NB4 (cell line): ENCODE data around the gene TBX10.

Source experiments
- DNase-seq: peaks from one replicate; pipeline ENCODE4 v3.0.0; 2010; ENCODE audit warnings: low read depth
- H3K4me3 ChIP-seq: one replicate; pipeline ENCODE4 v1.5.1; 2011; ENCODE audit warnings: mild to moderate bottlenecking, low read depth, low read length, moderate library complexity
- CTCF ChIP-seq: IDR thresholded peaks from one replicate; pipeline ENCODE4 v1.5.1; 2012; ENCODE audit warnings: low read depth, low read length
- MAX ChIP-seq: IDR thresholded peaks from 2 replicates; pipeline ENCODE4 v1.6.1; 2011; ENCODE audit warnings: low read depth, low read length
- MYC ChIP-seq: IDR thresholded peaks from 2 replicates; pipeline ENCODE4 v1.6.1; 2011; ENCODE audit warnings: low read depth, low read length
- POLR2A ChIP-seq: IDR thresholded peaks from 2 replicates; pipeline ENCODE4 v1.6.1; 2011; ENCODE audit warnings: mild to moderate bottlenecking; ENCODE audit not compliant: insufficient read length; ENCODE audit errors: extremely low read depth

TBX10 gene

GRCh38 chr11:67616431-67617242 is 22.9 kb downstream of the TBX10 start:
- no peak for DNase-seq
- TF ChIP-seq POLR2A (no peak), CTCF (no peak), MAX (no peak), MYC (no peak)
- no peak overlapping the region for H3K4me3 ChIP-seq

GRCh38 chr11:67615728-67616430 is 23.7 kb downstream of the TBX10 start:
- DNase-seq = no peak
- no peak overlapping the region for H3K4me3 ChIP-seq
- TF ChIP-seq MYC = no peak
- no peak for TF ChIP-seq POLR2A
- TF ChIP-seq MAX = no peak
- no peak for TF ChIP-seq CTCF

- TF ChIP-seq CTCF (peak; percentile 76), MYC (no peak)
- peak; percentile 70 for DNase-seq
- no peak overlapping the region for H3K4me3 ChIP-seq
These were observed 24.5 kb downstream of the TBX10 start for GRCh38 chr11:67614730-67615714.

- H3K4me3 ChIP-seq = peak overlapping the region; percentile 23
- TF ChIP-seq POLR2A = peak; percentile 51
- peak; percentile 63 for TF ChIP-seq CTCF
- peak; percentile 80 for TF ChIP-seq MYC
- peak; percentile 67 for TF ChIP-seq MAX
- DNase-seq = peak; percentile 97
These were observed 25.4 kb downstream of the TBX10 start for GRCh38 chr11:67613960-67614715.

- no peak for TF ChIP-seq MYC
- no peak for TF ChIP-seq MAX
- no peak for TF ChIP-seq POLR2A
- no peak for TF ChIP-seq CTCF
- no peak for DNase-seq
- no peak overlapping the region for H3K4me3 ChIP-seq
These were observed 26.1 kb downstream of the TBX10 start for GRCh38 chr11:67613313-67613959.
